ENCODE measurements around the gene ARHGAP32.

Gene ARHGAP32

GRCh38 chr11:128948583-128948982, 243.5 kb downstream of the ARHGAP32 start:
- DNase-seq = no peak

GRCh38 chr11:128947773-128948172, 244.4 kb downstream of the ARHGAP32 start:
- no peak for DNase-seq

GRCh38 chr11:128946648-128947047, 245.5 kb downstream of the ARHGAP32 start:
- no peak for DNase-seq

DNA sequence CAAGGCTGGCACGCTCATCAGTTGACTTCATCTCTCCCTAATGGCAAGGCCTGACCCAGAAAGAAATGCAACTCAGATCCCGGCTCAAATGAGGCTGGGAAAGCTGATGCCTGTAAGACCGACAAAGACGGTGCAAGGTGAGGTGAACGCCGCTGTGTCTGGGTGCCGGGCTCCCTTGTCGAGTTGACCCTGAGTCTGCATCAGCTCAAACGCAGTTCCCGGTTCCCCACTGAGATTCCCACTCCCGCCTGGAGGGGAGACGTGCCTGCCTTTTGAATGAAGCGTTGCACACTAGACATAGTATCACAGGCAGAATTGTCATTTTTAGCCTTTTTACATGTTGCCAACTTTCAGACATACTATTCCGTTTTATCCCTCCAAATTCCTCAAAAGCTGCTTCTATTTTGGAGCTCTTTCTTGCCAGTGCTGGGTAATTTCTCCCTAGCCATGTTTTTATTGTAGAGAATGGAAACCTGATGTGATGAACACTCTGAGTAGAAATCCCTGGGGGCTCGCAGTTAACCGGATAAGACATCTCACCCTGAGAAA, 248.6 kb downstream of the ARHGAP32 start:
- DNase-seq = no peak

DNA sequence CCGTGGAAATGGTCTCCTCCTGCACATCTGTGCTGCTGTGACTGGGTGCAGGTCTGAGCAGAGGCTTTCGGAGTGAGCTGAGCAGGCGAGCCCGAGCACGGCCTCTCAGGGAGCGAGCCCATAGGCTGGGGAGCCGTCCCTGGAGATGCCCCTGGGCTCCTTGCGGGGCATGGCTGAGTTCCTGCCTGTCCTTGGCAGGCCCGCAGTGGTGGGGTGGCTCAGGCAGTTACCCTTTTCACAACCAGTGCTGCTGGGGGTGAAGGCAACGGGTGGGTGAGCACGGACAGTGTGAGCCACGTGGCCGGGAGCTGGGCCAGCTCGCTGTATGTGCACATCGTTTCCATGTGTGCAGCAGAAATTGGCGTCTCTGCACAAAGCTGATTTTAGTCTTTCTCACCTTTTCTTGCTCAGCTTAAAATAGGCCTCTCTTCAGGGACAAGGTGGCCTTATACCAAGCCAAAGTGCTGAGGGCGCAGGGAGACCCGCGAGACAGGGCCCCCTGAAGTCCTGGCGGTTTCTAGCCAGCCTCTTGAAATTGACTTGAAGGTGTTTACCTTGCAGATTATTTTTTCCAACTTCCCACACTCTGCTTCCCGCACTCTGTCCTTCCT, 249.2 kb downstream of the ARHGAP32 start, which contains the start of gene TP53AIP1:
TSS of gene TP53AIP1 (minus strand) at position 55 of the 611 bp plus-strand sequence. CDS start 5,053 bp downstream, outside the sequence.
- DNase-seq = no peak

DNA sequence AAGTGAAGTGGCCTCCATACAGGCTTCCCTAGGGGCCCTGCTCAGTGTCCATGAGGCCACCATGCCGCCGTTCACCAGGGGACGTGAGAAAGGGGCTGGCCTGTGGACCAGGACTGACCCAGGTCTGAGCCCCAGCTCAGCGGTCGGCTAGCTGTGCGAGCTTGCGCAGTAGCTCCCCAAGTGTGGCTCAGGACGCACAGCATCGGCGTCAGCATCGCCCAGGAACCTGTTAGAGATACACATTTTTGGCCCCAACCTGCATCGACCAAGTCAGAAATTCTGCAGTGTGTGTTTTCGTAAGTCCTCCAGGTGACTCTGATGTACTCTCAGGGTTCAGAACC, 249.9 kb downstream of the ARHGAP32 start:
- DNase-seq = no peak

- no peak for DNase-seq
Measured at GRCh38 chr11:128941573-128942271, 250.4 kb downstream of the ARHGAP32 start.

- no peak for DNase-seq
Measured at GRCh38 chr11:128941110-128941509, 251.0 kb downstream of the ARHGAP32 start.

DNA sequence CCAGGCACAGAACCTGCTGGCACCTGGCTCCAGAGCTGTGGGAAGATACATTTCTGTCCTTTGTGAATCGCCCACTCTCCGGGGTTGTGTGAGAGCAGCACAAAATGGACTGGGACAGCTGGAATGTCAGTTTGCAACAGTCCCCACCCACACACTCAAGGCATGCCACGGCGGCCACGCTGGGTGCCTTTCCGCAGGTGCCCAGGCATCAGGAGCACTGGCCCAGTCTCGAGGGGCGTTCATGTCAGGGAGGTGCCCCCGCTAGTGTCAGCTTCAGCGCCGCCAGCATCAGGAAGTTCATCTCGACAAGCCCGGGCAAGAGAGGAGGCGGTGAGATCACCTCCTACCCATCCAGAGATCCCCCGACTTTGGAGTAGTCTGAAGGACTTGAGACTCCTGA, 251.5 kb downstream of the ARHGAP32 start:
- DNase-seq = no peak

DNA sequence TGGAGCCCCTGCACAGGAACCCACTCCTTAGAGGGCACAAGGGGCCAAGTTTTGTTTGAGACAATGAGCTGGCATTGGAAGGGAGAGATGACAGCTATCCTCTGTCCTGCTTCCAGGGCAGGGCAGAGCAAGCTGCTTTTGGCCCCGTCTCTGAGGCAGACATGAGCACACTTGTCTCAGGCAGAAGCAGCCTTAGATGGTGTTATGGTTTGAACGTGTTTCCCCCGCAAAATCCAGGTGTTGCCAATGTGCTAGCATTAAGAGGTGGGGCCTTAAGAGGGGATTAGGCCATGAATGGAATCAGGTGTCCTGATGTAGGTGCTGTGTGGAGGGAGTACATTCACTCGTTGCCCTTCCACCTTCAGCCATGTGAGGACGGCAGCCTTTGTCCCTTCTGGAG, 252.0 kb downstream of the ARHGAP32 start:
- DNase-seq = no peak

DNA sequence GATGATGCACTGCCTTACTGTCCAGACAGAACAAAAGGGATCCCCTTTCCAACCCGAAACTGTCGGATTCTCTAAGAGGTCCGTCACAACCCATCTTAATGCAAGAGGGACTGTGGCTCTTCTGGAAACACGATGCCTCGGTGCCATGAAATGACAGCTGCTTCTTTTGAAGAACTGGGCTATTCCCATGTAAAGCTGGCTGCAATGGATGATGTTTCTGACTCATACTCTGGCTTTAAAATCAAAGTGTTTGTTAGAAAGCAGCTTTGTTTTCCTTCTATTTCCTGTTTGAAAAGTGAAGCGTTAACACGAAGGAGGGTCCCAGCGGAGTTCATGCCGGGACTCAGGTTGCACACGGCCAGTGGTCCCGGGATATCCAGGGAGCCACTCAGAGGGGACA, 252.5 kb downstream of the ARHGAP32 start:
- no peak for DNase-seq

DNA sequence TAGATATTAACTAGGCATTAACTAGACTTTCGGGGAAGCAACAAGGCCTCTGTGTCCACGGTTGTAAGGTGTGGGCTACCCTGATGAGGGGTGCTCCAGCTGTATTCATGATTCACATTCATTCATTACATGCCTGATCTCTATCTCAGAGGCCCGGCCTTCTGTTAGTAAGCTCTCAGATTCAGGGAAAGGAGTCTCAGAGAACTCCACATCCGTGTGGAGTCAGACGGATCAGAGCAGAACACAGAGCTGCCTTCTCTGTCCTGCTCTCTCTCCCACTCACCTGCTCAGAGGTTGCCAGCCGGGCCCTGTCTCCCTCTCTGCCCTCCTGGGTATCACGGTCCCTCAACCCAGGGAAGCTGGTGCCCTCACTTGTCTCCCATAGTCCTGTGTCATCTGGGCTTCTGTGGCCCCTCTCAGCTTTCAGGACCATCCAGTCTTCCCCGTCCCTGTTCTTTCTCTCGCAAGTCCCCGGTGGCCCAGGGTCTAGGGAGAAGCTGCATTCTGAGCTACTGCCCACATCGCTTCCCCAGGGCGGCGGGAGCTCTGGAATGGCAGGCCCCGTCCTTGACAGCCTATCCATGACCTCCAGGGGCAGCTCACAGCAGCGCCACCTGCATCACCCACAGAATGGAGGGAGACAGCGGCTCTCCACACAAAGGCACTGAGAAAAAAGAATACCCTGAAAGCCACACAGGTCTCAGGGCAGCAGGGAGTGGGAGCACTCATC, 253.8 kb downstream of the ARHGAP32 start:
- DNase-seq = no peak

- DNase-seq = no peak
Measured at GRCh38 chr11:128937480-128937879, 254.6 kb downstream of the ARHGAP32 start.

GRCh38 chr11:128936606-128937251, 255.4 kb downstream of the ARHGAP32 start:
- no peak for DNase-seq

DNA sequence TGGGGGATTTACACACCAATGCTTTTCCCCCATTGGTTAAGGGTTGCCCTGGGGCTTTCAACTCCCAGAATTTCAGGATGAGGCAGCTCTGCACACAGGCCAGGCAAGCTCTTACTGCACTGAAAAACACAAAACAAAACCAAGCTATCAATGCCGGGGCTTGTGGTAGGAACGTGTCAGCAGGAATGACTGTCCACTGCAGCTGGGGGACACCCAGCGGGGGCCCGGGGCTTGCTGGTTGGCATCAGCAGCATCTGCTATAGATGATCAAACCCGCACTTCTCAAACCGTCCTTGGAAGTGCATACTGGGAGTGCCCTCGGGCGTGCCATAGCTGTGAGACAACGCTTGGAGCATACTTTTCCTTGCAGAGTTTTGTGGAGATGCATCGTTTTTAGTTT, 257.2 kb downstream of the ARHGAP32 start:
- DNase-seq = no peak

DNA sequence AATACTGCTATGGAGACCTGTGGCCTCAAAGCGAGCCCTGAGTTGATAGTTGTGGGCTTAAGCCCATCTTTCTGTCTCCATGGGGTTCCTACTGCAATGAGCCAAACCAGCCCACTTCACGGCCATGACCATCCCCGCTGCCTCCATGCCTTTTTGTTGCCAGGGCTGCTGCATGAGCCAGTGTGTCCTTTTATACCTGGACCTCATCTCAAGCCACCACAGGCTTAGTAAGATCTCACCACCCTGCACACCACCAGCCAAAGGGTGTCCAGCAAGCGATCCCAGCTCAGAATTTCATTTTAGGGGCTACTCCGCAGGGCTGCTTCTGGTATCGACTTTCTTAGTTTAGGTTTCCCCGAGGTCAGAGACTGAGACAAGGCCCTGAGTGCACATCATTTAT, 257.8 kb downstream of the ARHGAP32 start:
- no peak for DNase-seq

GRCh38 chr11:128933481-128934178, 258.5 kb downstream of the ARHGAP32 start:
- DNase-seq = no peak

- DNase-seq = no peak
Measured at GRCh38 chr11:128931668-128932067, 260.5 kb downstream of the ARHGAP32 start.

DNA sequence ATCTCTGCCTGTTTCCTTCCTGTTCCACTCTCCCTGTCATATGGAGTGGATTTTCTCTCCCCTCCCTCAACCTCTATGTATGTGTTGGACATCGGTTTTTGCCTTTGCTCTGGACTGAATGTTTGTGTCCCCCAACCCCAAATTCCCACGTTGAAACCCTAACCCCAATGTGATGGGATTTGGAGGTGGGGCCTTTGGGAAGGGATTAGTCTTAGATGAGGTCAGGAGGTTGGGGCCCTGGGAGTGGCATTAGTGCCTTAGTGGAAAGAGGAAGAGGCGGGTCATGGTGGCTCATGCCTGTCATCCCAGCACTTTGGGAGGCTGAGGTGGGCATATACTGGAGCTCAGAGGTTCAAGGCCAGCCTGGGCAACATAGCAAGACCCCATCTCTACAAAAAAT, 261.1 kb downstream of the ARHGAP32 start:
- DNase-seq = no peak

- DNase-seq = no peak
Measured at GRCh38 chr11:128929991-128930390, 262.1 kb downstream of the ARHGAP32 start.

- no peak for DNase-seq
Measured at GRCh38 chr11:128929468-128929867, 262.7 kb downstream of the ARHGAP32 start.

DNA sequence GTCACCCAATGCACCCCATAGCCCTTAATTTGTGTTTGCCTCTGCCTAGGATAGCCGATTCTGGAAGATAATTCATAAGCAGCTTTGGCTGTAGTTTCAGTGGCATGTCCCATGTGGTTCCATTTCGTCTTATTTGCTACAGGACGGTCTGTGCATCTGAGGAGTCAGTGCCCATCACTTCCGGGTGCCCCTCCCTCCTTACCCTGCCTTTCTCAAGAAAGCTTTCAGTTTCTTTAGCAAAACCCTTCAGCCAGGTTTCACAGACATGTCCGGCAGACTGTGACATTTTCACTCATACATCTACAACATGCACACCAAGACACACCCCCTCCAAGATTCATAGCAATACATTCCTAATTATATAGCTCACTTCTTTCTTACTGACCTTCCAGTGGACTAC, 263.7 kb downstream of the ARHGAP32 start:
- no peak for DNase-seq
